Activated CD4-positive, alpha-beta T cell treated with anti-CD3 and anti-CD28 coated beads, Interleukin-2, amount 50 U/mL, for 24 hours (primary cell): Measurements from ENCODE around the gene SLIT3.
"Not testable (repeated sequence)": the region's sequence is repeated elsewhere in the genome, so short reads cannot be mapped to it uniquely, and the experiment has no call there.

Experiments used
- DNase-seq, 2 donors: peaks; one replicate each; pipeline ENCODE4 v3.0.0-alpha.2; 2020; ENCODE audit warnings: low read depth in 1 of 2, low spot score in 1 of 2

The SLIT3 gene

GRCh38 chr5:168663276-168664004, 637.5 kb downstream of the SLIT3 start:
- DNase-seq, result no peak

GRCh38 chr5:168661593-168662485, 639.1 kb downstream of the SLIT3 start:
- no peak for DNase-seq

GRCh38 chr5:168660691-168661090, 640.2 kb downstream of the SLIT3 start:
- DNase-seq, result no peak

GRCh38 chr5:168659286-168659847, 641.6 kb downstream of the SLIT3 start:
- no peak for DNase-seq

GRCh38 chr5:168658394-168658793, 642.5 kb downstream of the SLIT3 start:
- DNase-seq, result no peak

GRCh38 chr5:168656633-168657032, 644.3 kb downstream of the SLIT3 start:
- DNase-seq, result no peak

GRCh38 chr5:168655316-168655715, 645.6 kb downstream of the SLIT3 start:
- DNase-seq, result no peak

- DNase-seq, result no peak
Observed at GRCh38 chr5:168654211-168654721, 646.7 kb downstream of the SLIT3 start.

- DNase-seq, result no peak
Observed at GRCh38 chr5:168653626-168654025, 647.3 kb downstream of the SLIT3 start.

GRCh38 chr5:168651648-168652047, 649.3 kb downstream of the SLIT3 start:
- no peak for DNase-seq

GRCh38 chr5:168649306-168649705, 651.6 kb downstream of the SLIT3 start:
- no peak for DNase-seq

- no peak for DNase-seq
Observed at GRCh38 chr5:168648576-168648975, 652.4 kb downstream of the SLIT3 start.

GRCh38 chr5:168648016-168648415, 652.9 kb downstream of the SLIT3 start:
- no peak for DNase-seq

- DNase-seq, result no peak
Observed at GRCh38 chr5:168647083-168647482, 653.9 kb downstream of the SLIT3 start.

- DNase-seq, result no peak
Observed at GRCh38 chr5:168646335-168646734, 654.6 kb downstream of the SLIT3 start.

- DNase-seq, result no peak
Observed at GRCh38 chr5:168645195-168645594, 655.7 kb downstream of the SLIT3 start.

GRCh38 chr5:168642019-168642418, 658.9 kb downstream of the SLIT3 start:
- DNase-seq, result no peak

- DNase-seq, result not testable (repeated sequence)
Observed at GRCh38 chr5:168638846-168639245, 662.1 kb downstream of the SLIT3 start.

- no peak for DNase-seq
Observed at GRCh38 chr5:168637793-168638192, 663.1 kb downstream of the SLIT3 start.

GRCh38 chr5:168637281-168637680, 663.7 kb downstream of the SLIT3 start:
- no peak for DNase-seq

- DNase-seq, result not testable (repeated sequence)
Observed at GRCh38 chr5:168630958-168631357, 670.0 kb downstream of the SLIT3 start.
